SK-N-SH treated with all-trans-retinoic acid at 6 μM for 48 hours (cell line): ENCODE data around the gene GPR45.
"Not testable (repeated sequence)": the region's sequence is repeated elsewhere in the genome, so short reads cannot be mapped to it uniquely, and the experiment has no call there.

Experiments used
- ATAC-seq: fragments of 200-7000 bp; cut with Tn5 transposase; 3 replicates; pipeline ENCODE4 v1.9.1; 2020; ENCODE audit warnings: mild to moderate bottlenecking, moderate library complexity
- ARNTL ChIP-seq: fragments of 450-650 bp; formaldehyde crosslinking; IDR thresholded peaks from 2 replicates; pipeline ENCODE4 v1.5.0; 2020; ENCODE audit warnings: low read depth, mild to moderate bottlenecking, moderate library complexity, borderline replicate concordance
- BACH2 ChIP-seq: fragments of 250-450 bp; sonication (Bioruptor Pico); IDR thresholded peaks from 2 replicates; pipeline ENCODE4 v1.9.0; 2021; ENCODE audit warnings: mild to moderate bottlenecking, borderline replicate concordance
- CSDC2 ChIP-seq: fragments of 250-450 bp; sonication (Bioruptor Pico); IDR thresholded peaks from 2 replicates; pipeline ENCODE4 v1.5.0; 2020; ENCODE audit warnings: mild to moderate bottlenecking, moderate library complexity
- ESRRG ChIP-seq: fragments of 250-450 bp; sonication (Bioruptor Pico); IDR thresholded peaks from 2 replicates; pipeline ENCODE4 v1.6.1; 2021; ENCODE audit warnings: mild to moderate bottlenecking
- GLIS3 ChIP-seq: fragments of 250-450 bp; sonication (Bioruptor Pico); IDR thresholded peaks from 2 replicates; pipeline ENCODE4 v1.5.0; 2020; ENCODE audit warnings: mild to moderate bottlenecking, moderate library complexity
- OSR1 ChIP-seq: fragments of 250-450 bp; sonication (Bioruptor Pico); IDR thresholded peaks from 2 replicates; pipeline ENCODE4 v1.8.0; 2022; ENCODE audit warnings: moderate library complexity, mild to moderate bottlenecking, inconsistent platforms
- POU6F1 ChIP-seq: fragments of 250-450 bp; sonication (Bioruptor Pico); IDR thresholded peaks from 2 replicates; pipeline ENCODE4 v1.8.0; 2021; ENCODE audit warnings: low read depth, mild to moderate bottlenecking, moderate library complexity, borderline replicate concordance
- PPARA ChIP-seq: fragments of 250-450 bp; sonication (Bioruptor Pico); IDR thresholded peaks from 2 replicates; pipeline ENCODE4 v1.5.0; 2020; ENCODE audit warnings: mild to moderate bottlenecking, borderline replicate concordance
- RARB ChIP-seq: fragments of 250-450 bp; sonication (Bioruptor Pico); IDR thresholded peaks from 2 replicates; pipeline ENCODE4 v1.8.0; 2021; ENCODE audit warnings: mild to moderate bottlenecking, moderate library complexity
- SNAI2 ChIP-seq: fragments of 250-450 bp; sonication (Bioruptor Pico); IDR thresholded peaks from 2 replicates; pipeline ENCODE4 v1.5.0; 2020; ENCODE audit warnings: mild to moderate bottlenecking, moderate library complexity
- TCF4 ChIP-seq: fragments of 250-450 bp; sonication (Bioruptor Pico); IDR thresholded peaks from 2 replicates; pipeline ENCODE4 v1.8.0; 2021; ENCODE audit warnings: mild to moderate bottlenecking, moderate library complexity, borderline replicate concordance
- TOX ChIP-seq: fragments of 250-450 bp; sonication (Bioruptor Pico); IDR thresholded peaks from 2 replicates; pipeline ENCODE4 v1.8.0; 2021; ENCODE audit warnings: mild to moderate bottlenecking, moderate library complexity, borderline replicate concordance
- TSHZ2 ChIP-seq: fragments of 250-450 bp; sonication (Bioruptor Pico); IDR thresholded peaks from 2 replicates; pipeline ENCODE4 v1.5.0; 2020; ENCODE audit warnings: mild to moderate bottlenecking, moderate library complexity
- ZC3H10 ChIP-seq: fragments of 250-450 bp; sonication (Bioruptor Pico); IDR thresholded peaks from 2 replicates; pipeline ENCODE4 v1.5.1; 2021; ENCODE audit warnings: mild to moderate bottlenecking, moderate library complexity
- ZFP3 ChIP-seq: fragments of 250-450 bp; sonication (Bioruptor Pico); IDR thresholded peaks from 2 replicates; pipeline ENCODE4 v1.5.0; 2020; ENCODE audit warnings: mild to moderate bottlenecking, moderate library complexity
- ZFP30 ChIP-seq: fragments of 450-650 bp; formaldehyde crosslinking; IDR thresholded peaks from 2 replicates; pipeline ENCODE4 v1.5.0; 2022; ENCODE audit warnings: mild to moderate bottlenecking, moderate library complexity
- ZNF565 ChIP-seq: fragments of 450-650 bp; formaldehyde crosslinking; conservative IDR thresholded peaks from 2 replicates; pipeline ENCODE4 v1.5.0; 2020; ENCODE audit warnings: low read depth, mild to moderate bottlenecking, moderate library complexity
- ZNF70 ChIP-seq: fragments of 450-650 bp; formaldehyde crosslinking; IDR thresholded peaks from 2 replicates; pipeline ENCODE4 v1.5.0; 2020; ENCODE audit warnings: mild to moderate bottlenecking, moderate library complexity
- ZNF8 ChIP-seq: fragments of 450-650 bp; formaldehyde crosslinking; IDR thresholded peaks from 2 replicates; pipeline ENCODE4 v1.5.0; 2020; ENCODE audit warnings: mild to moderate bottlenecking, moderate library complexity
- TF ChIP-seq, protein P1 (sequence below): fragments of 250-450 bp; sonication (Bioruptor Pico); IDR thresholded peaks from 2 replicates; pipeline ENCODE4 v1.8.0; 2020; ENCODE audit warnings: mild to moderate bottlenecking, moderate library complexity, borderline replicate concordance
- TF ChIP-seq, protein P2 (sequence below): fragments of 250-450 bp; sonication (Bioruptor Pico); IDR thresholded peaks from 2 replicates; pipeline ENCODE4 v1.5.1; 2021; ENCODE audit warnings: mild to moderate bottlenecking, moderate library complexity

The GPR45 gene

GRCh38 chr2:105249891-105250290 lies 8.3 kb downstream of the GPR45 start:
- no peak for ATAC-seq
- TF ChIP-seq BACH2 (CRISPR knock-in tag), result no peak
- TF ChIP-seq ZC3H10 (CRISPR knock-in tag), result no peak
- no peak for TF ChIP-seq OSR1

DNA sequence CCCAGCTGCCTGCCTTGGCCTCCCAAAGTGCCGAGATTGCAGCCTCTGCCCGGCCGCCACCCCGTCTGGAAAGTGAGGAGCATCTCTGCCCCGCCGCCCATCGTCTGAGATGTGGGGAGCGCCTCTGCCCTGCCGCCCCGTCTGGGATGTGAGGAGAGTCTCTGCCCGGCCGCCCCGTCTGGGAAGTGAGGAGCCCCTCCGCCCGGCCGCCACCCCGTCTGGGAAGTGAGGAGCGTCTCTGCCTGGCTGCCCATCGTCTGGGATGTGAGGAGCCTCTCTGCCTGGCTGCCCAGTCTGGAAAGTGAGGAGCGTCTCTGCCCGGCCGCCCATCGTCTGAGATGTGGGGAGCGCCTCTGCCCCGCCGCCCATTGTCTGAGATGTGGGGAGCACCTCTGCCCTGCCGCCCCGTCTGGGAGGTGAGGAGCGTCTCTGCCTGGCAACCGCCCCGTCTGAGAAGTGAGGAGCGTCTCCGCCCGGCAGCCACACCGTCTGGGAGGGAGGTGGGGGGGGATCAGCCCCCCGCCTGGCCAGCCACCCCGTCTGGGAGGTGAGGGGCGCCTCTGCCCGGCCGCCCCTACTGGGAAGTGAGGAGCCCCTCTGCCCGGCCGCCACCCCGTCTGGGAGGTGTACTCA lies 9.6 kb downstream of the GPR45 start:
- not testable (repeated sequence) for ATAC-seq

GRCh38 chr2:105252271-105252670 lies 10.7 kb downstream of the GPR45 start:
- ATAC-seq, result no peak
- TF ChIP-seq SNAI2 (CRISPR knock-in tag), result no peak
- no peak for TF ChIP-seq ARNTL (CRISPR knock-in tag)
- no peak for TF ChIP-seq ZNF70 (CRISPR knock-in tag)
- TF ChIP-seq, protein P1, sequence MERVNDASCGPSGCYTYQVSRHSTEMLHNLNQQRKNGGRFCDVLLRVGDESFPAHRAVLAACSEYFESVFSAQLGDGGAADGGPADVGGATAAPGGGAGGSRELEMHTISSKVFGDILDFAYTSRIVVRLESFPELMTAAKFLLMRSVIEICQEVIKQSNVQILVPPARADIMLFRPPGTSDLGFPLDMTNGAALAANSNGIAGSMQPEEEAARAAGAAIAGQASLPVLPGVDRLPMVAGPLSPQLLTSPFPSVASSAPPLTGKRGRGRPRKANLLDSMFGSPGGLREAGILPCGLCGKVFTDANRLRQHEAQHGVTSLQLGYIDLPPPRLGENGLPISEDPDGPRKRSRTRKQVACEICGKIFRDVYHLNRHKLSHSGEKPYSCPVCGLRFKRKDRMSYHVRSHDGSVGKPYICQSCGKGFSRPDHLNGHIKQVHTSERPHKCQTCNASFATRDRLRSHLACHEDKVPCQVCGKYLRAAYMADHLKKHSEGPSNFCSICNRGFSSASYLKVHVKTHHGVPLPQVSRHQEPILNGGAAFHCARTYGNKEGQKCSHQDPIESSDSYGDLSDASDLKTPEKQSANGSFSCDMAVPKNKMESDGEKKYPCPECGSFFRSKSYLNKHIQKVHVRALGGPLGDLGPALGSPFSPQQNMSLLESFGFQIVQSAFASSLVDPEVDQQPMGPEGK (CRISPR knock-in tag), result no peak
- no peak for TF ChIP-seq ZNF565 (CRISPR knock-in tag)
- no peak for TF ChIP-seq PPARA (CRISPR knock-in tag)
- TF ChIP-seq ZFP3, result no peak
- TF ChIP-seq TOX (CRISPR knock-in tag), result no peak
- no peak for TF ChIP-seq TSHZ2 (CRISPR knock-in tag)
- TF ChIP-seq GLIS3, result no peak
- no peak for TF ChIP-seq ZFP30 (CRISPR knock-in tag)
- no peak for TF ChIP-seq BACH2 (CRISPR knock-in tag)

DNA sequence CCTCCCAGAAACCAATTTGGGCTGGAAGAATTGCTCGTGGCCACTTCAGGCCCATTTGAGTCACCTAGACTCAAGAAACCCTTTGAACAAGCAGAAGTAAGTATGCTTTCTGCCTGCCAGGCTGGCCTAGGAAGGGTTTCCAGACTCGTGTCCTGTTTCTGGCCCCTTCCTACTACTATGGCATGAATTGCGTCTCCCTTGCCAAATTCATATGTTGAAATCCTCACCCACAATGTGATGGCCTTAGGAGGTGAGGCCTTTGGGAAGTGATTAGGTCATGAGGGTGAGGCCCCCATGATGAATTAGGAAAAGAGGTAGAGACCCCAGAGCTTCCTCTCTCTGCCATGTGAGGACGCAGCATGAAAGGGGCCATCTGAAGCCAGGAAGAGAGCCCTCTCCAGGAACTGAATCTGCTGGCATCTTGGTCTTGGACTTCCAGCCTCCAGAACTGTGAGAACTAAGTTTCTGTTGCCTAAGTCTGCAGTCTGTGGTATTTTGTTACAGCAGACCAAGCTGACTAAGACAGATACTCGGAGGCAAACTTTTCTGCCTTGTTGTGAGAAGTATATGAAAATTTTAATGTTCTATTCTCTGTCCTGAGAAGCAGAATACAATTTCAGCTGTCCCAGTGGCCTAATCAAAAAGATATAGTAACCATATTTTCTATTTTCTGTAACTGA lies 13.1 kb downstream of the GPR45 start:
- no peak for ATAC-seq
- no peak for TF ChIP-seq ZFP3
- TF ChIP-seq ZC3H10 (CRISPR knock-in tag), result no peak
- TF ChIP-seq POU6F1 (CRISPR knock-in tag), result no peak
- TF ChIP-seq SNAI2 (CRISPR knock-in tag), result no peak
- no peak for TF ChIP-seq ZNF8
- no peak for TF ChIP-seq CSDC2 (CRISPR knock-in tag)
- TF ChIP-seq ESRRG (CRISPR knock-in tag), result no peak
- TF ChIP-seq, protein P2, sequence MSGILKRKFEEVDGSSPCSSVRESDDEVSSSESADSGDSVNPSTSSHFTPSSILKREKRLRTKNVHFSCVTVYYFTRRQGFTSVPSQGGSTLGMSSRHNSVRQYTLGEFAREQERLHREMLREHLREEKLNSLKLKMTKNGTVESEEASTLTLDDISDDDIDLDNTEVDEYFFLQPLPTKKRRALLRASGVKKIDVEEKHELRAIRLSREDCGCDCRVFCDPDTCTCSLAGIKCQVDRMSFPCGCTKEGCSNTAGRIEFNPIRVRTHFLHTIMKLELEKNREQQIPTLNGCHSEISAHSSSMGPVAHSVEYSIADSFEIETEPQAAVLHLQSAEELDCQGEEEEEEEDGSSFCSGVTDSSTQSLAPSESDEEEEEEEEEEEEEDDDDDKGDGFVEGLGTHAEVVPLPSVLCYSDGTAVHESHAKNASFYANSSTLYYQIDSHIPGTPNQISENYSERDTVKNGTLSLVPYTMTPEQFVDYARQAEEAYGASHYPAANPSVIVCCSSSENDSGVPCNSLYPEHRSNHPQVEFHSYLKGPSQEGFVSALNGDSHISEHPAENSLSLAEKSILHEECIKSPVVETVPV (CRISPR knock-in tag), result no peak
- no peak for TF ChIP-seq ZNF70 (CRISPR knock-in tag)
- no peak for TF ChIP-seq ZFP30 (CRISPR knock-in tag)
- no peak for TF ChIP-seq TCF4 (CRISPR knock-in tag)
- no peak for TF ChIP-seq ZNF565 (CRISPR knock-in tag)
- no peak for TF ChIP-seq BACH2 (CRISPR knock-in tag)
- TF ChIP-seq RARB (CRISPR knock-in tag), result no peak
- no peak for TF ChIP-seq ARNTL (CRISPR knock-in tag)
- no peak for TF ChIP-seq PPARA (CRISPR knock-in tag)
- no peak for TF ChIP-seq OSR1
